Tibial artery (tissue), 4 donors: ENCODE results near the gene TTC28.
"Not testable (repeated sequence)": the region's sequence is repeated elsewhere in the genome, so short reads cannot be mapped to it uniquely, and the experiment has no call there.

Source experiments
- DNase-seq, 2 donors: peaks; one replicate each; pipeline ENCODE4 v3.0.0-alpha.2; 2019
- H3K27ac ChIP-seq, 2 donors: fragments of 200-600 bp; sonication (generic) in 1 of 2; 1 replicate in 1 of 2; 2 replicates in 1 of 2; pipeline ENCODE4 v1.5.1; 2018 to 2019; ENCODE audit warnings: mild to moderate bottlenecking in 1 of 2
- H3K27me3 ChIP-seq, 2 donors: fragments of 200-600 bp; sonication (generic) in 1 of 2; one replicate each; pipeline versions ENCODE4 v1.5.1 to v1.6.0; 2016 to 2019
- H3K36me3 ChIP-seq, 3 donors: fragments of 200-600 bp; sonication (generic) in 2 of 3; one replicate each; pipeline ENCODE4 v1.5.1; 2016 to 2019; ENCODE audit warnings: mild to moderate bottlenecking in 2 of 3
- H3K4me1 ChIP-seq, 4 donors: fragments of 200-600 bp; sonication (generic) in 2 of 4; 1 replicate in 3 of 4; 2 replicates in 1 of 4; pipeline ENCODE4 v1.5.1; 2016 to 2019
- H3K4me3 ChIP-seq, 2 donors: fragments of 200-600 bp; sonication (generic) in 1 of 2; 1 replicate in 1 of 2; 2 replicates in 1 of 2; pipeline ENCODE4 v1.5.1; 2018 to 2019; ENCODE audit warnings: mild to moderate bottlenecking in 2 of 2
- H3K9me3 ChIP-seq, 3 donors: fragments of 200-600 bp; sonication (generic) in 1 of 3; one replicate each; pipeline ENCODE4 v1.5.1; 2016 to 2019
- intact Hi-C: fragments of 100-400 bp; cut with DNase I; formaldehyde crosslinking; loops from one replicate; pipeline ENCODE4 v1.15.0; 2023; ENCODE audit warnings: low total_unique reads
- TF ChIP-seq, protein P1 (sequence below), 2 experiments: fragments of 200-600 bp in 1 of 2; fragments of 450-650 bp in 1 of 2; IDR thresholded peaks; one replicate each; pipeline ENCODE4 v1.5.1; 2017 to 2019; ENCODE audit warnings: antibody characterized with exemption in 2 of 2, mild to moderate bottlenecking in 1 of 2, moderate library complexity in 1 of 2

The TTC28 gene

GRCh38 chr22:28464127-28464526, 215.5 kb downstream of the TTC28 start:
- Histone ChIP-seq H3K4me1 (peaks cover 0 to 9% (median 3%) of the 10 kb centered on the region in 4 donors), H3K4me3 (no peak overlapping the region), H3K27ac (no peak overlapping the region), H3K27me3 (no peaks in the 10 kb centered on the region), H3K36me3 (no peaks in the 10 kb centered on the region), H3K9me3 (no peaks in the 10 kb centered on the region)
- TF ChIP-seq, protein P1, sequence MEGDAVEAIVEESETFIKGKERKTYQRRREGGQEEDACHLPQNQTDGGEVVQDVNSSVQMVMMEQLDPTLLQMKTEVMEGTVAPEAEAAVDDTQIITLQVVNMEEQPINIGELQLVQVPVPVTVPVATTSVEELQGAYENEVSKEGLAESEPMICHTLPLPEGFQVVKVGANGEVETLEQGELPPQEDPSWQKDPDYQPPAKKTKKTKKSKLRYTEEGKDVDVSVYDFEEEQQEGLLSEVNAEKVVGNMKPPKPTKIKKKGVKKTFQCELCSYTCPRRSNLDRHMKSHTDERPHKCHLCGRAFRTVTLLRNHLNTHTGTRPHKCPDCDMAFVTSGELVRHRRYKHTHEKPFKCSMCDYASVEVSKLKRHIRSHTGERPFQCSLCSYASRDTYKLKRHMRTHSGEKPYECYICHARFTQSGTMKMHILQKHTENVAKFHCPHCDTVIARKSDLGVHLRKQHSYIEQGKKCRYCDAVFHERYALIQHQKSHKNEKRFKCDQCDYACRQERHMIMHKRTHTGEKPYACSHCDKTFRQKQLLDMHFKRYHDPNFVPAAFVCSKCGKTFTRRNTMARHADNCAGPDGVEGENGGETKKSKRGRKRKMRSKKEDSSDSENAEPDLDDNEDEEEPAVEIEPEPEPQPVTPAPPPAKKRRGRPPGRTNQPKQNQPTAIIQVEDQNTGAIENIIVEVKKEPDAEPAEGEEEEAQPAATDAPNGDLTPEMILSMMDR (IDR thresholded peaks at IDR 0.05) = no peak
- DNase-seq = no peak
- intact Hi-C loops = no loop called here

DNA sequence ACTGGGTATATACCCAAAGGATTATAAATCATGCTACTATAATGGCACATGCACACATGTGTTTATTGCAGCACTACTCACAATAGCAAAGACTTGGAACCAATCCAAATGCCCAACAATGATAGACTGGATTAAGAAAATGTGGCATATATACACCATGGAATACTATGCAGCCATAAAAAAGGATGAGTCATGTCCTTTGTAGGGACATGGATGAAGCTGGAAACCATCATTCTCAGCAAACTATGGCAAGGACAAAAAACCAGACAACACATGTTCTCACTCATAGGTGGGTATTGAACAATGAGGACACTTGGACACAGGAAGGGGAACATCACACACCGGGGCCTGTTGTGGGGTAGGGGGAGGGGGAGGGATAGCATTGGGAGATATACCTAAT, 216.2 kb downstream of the TTC28 start:
- H3K4me1 ChIP-seq, intact Hi-C loops: not testable (repeated sequence)

GRCh38 chr22:28462901-28463300, 216.7 kb downstream of the TTC28 start:
- DNase-seq = no peak
- TF ChIP-seq, protein P1 (IDR thresholded peaks at IDR 0.05) = no peak
- no peaks in the 10 kb centered on the region for H3K9me3 ChIP-seq
- H3K4me1 ChIP-seq = peaks cover 0 to 9% (median 3%) of the 10 kb centered on the region in 4 donors
- no peak overlapping the region for H3K27ac ChIP-seq
- no peaks in the 10 kb centered on the region for H3K36me3 ChIP-seq
- no peaks in the 10 kb centered on the region for H3K27me3 ChIP-seq
- H3K4me3 ChIP-seq = no peak overlapping the region
- intact Hi-C loops = no loop called here

More for the DNA sequence above, 216.2 kb downstream of the TTC28 start:
- not testable (repeated sequence) for DNase-seq, H3K9me3 ChIP-seq, H3K27me3 ChIP-seq, H3K4me3 ChIP-seq, H3K36me3 ChIP-seq, H3K27ac ChIP-seq

GRCh38 chr22:28462041-28462440, 217.6 kb downstream of the TTC28 start:
- TF ChIP-seq, protein P1 (IDR thresholded peaks at IDR 0.05) = no peak
- H3K27ac ChIP-seq = no peak overlapping the region
- H3K4me1 ChIP-seq = peaks cover 0 to 9% (median 3%) of the 10 kb centered on the region in 4 donors
- intact Hi-C loops = no loop called here
- H3K36me3 ChIP-seq = no peaks in the 10 kb centered on the region
- H3K27me3 ChIP-seq = no peaks in the 10 kb centered on the region
- DNase-seq = no peak
- no peaks in the 10 kb centered on the region for H3K9me3 ChIP-seq
- no peak overlapping the region for H3K4me3 ChIP-seq

DNA sequence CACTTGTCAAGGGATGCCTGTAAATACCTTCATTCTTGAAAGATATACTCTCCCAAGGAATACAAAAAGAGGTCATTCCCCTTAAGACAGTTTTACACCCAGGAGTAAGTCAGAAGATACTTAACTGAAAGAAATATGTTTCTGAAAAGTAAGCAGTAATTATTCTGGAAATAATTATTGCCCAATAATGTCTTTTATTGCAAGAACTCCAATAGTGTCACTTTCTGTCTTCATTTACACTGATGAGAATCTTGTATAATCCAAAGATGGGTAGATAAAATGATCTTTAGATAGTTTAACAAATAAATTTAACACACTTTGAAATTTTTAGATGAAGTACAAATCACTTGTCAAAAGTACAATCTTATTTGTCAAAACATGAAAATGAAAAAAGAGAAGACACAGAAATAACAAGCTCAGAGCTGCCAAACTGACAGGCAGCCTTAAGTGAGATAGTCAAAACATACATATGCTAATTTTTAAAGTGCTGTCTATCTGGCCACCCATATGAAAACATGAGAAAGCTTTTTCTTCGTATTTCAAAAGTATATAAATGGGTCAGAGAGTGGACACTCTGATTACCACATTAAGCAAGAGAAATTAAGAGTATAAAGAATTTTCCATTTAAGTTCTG, 225.1 kb downstream of the TTC28 start:
- Histone ChIP-seq H3K36me3 (no peaks in the 10 kb centered on the region), H3K27me3 (no peaks in the 10 kb centered on the region), H3K27ac (no peak overlapping the region), H3K4me3 (no peak overlapping the region), H3K9me3 (no peaks in the 10 kb centered on the region), H3K4me1 (no peaks in the 10 kb centered on the region)
- DNase-seq = no peak
- TF ChIP-seq, protein P1 (IDR thresholded peaks at IDR 0.05) = no peak
- intact Hi-C loops = no loop called here

GRCh38 chr22:28450109-28450508, 229.5 kb downstream of the TTC28 start:
- H3K4me1 ChIP-seq = peaks cover 0 to 2% (median 0%) of the 10 kb centered on the region in 4 donors
- H3K4me3 ChIP-seq = no peak overlapping the region
- H3K27ac ChIP-seq = no peak overlapping the region
- intact Hi-C loops = no loop called here
- no peak for DNase-seq
- no peaks in the 10 kb centered on the region for H3K36me3 ChIP-seq
- H3K27me3 ChIP-seq = no peaks in the 10 kb centered on the region
- H3K9me3 ChIP-seq = no peaks in the 10 kb centered on the region
- TF ChIP-seq, protein P1 (IDR thresholded peaks at IDR 0.05) = no peak
